HepG2 (cell line): ENCODE data around the gene C14orf119. TPM values are rescaled to one million over a fixed set of nuclear protein-coding genes. Genes with fewer than 3 reads are reported as not detected.

Source experiments
- ATF6 ChIP-seq: sonication (generic); formaldehyde crosslinking; conservative IDR thresholded peaks from 2 replicates; pipeline ENCODE4 v1.4.0; 2020; ENCODE audit warnings: missing genetic modification reagents
- ATF7-NPFF ChIP-seq: sonication (generic); formaldehyde crosslinking; IDR thresholded peaks from 2 replicates; pipeline ENCODE4 v1.8.1; 2023; ENCODE audit warnings: mild to moderate bottlenecking, low read depth, missing genetic modification reagents, moderate library complexity
- DR1 ChIP-seq: sonication (generic); formaldehyde crosslinking; IDR thresholded peaks from 2 replicates; pipeline ENCODE4 v1.8.0; 2021; ENCODE audit warnings: mild to moderate bottlenecking, missing genetic modification reagents, inconsistent platforms
- GATAD2A ChIP-seq: IDR thresholded peaks from 2 replicates; pipeline ENCODE4 v1.6.1; 2016
- LCORL ChIP-seq, 2 experiments: fragments of 450-650 bp in 1 of 2; sonication (generic) in 1 of 2; formaldehyde crosslinking in 1 of 2; IDR thresholded peaks; 2 replicates each; pipeline versions ENCODE4 v1.5.0 to v1.6.1; 2017 to 2020; ENCODE audit warnings: antibody characterized with exemption in 1 of 2, missing genetic modification reagents in 1 of 2
- MAZ ChIP-seq, 2 experiments: sonication (generic) in 1 of 2; formaldehyde crosslinking in 1 of 2; IDR thresholded peaks; 2 replicates each; pipeline versions ENCODE4 v1.5.0 to v1.6.1; 2012 to 2020; ENCODE audit warnings: low read depth in 2 of 2, mild to moderate bottlenecking in 2 of 2, borderline replicate concordance in 1 of 2, improper control_type of control experiment in 1 of 2, low read length in 1 of 2, missing genetic modification reagents in 1 of 2, moderate library complexity in 1 of 2
- MYC ChIP-seq: sonication (generic); formaldehyde crosslinking; IDR thresholded peaks from 2 replicates; pipeline ENCODE4 v1.9.0; 2021; ENCODE audit warnings: missing genetic modification reagents, borderline replicate concordance
- NFE2L2 ChIP-seq: fragments of 150-350 bp; IDR thresholded peaks from 2 replicates; pipeline ENCODE4 v1.6.1; 2014; ENCODE audit warnings: low read length
- NFIB ChIP-seq: sonication (generic); formaldehyde crosslinking; IDR thresholded peaks from 2 replicates; pipeline ENCODE4 v1.9.0; 2021; ENCODE audit warnings: missing genetic modification reagents, mild to moderate bottlenecking, borderline replicate concordance
- NPAS2 ChIP-seq: sonication (generic); formaldehyde crosslinking; IDR thresholded peaks from 2 replicates; pipeline ENCODE4 v1.8.0; 2022; ENCODE audit warnings: mild to moderate bottlenecking, missing genetic modification reagents, borderline replicate concordance
- NR2C2 ChIP-seq: sonication (generic); formaldehyde crosslinking; IDR thresholded peaks from 2 replicates; pipeline ENCODE4 v1.4.0; 2020; ENCODE audit warnings: missing genetic modification reagents, mild to moderate bottlenecking, moderate library complexity, borderline replicate concordance
- PITX1 ChIP-seq: sonication (generic); formaldehyde crosslinking; IDR thresholded peaks from 2 replicates; pipeline ENCODE4 v1.5.1; 2020; ENCODE audit warnings: mild to moderate bottlenecking, missing genetic modification reagents
- POLR2G ChIP-seq: fragments of 200-400 bp; formaldehyde crosslinking; IDR thresholded peaks from 2 replicates; pipeline ENCODE4 v1.6.1; 2018; ENCODE audit warnings: mild to moderate bottlenecking, low read depth, low read length, moderate library complexity
- SCMH1 ChIP-seq: sonication (generic); formaldehyde crosslinking; IDR thresholded peaks from 2 replicates; pipeline ENCODE4 v1.9.0; 2021; ENCODE audit warnings: missing genetic modification reagents, mild to moderate bottlenecking, borderline replicate concordance
- THAP11 ChIP-seq: IDR thresholded peaks from 2 replicates; pipeline ENCODE4 v1.6.1; 2016; ENCODE audit warnings: missing biosample characterization, missing genetic modification reagents
- ZBTB7B ChIP-seq: sonication (generic); formaldehyde crosslinking; IDR thresholded peaks from 2 replicates; pipeline ENCODE4 v1.4.0; 2020; ENCODE audit warnings: missing genetic modification reagents
- ZGPAT ChIP-seq: IDR thresholded peaks from 2 replicates; pipeline ENCODE4 v1.6.1; 2016; ENCODE audit warnings: mild to moderate bottlenecking
- ZNF10 ChIP-seq: sonication (generic); formaldehyde crosslinking; IDR thresholded peaks from 2 replicates; pipeline ENCODE4 v1.4.0; 2020; ENCODE audit warnings: mild to moderate bottlenecking, low read depth, missing genetic modification reagents, borderline replicate concordance
- ZNF260 ChIP-seq: sonication (generic); formaldehyde crosslinking; IDR thresholded peaks from 2 replicates; pipeline ENCODE4 v1.4.0; 2020; ENCODE audit warnings: missing genetic modification reagents, low read depth, mild to moderate bottlenecking, borderline replicate concordance
- ZNF329 ChIP-seq: sonication (generic); formaldehyde crosslinking; IDR thresholded peaks from 2 replicates; pipeline ENCODE4 v1.9.0; 2021; ENCODE audit warnings: low read depth, mild to moderate bottlenecking, missing genetic modification reagents
- ZNF451 ChIP-seq: sonication (generic); formaldehyde crosslinking; IDR thresholded peaks from 2 replicates; pipeline ENCODE4 v1.5.0; 2020; ENCODE audit warnings: mild to moderate bottlenecking, missing genetic modification reagents
- ZNF512 ChIP-seq: sonication (generic); formaldehyde crosslinking; IDR thresholded peaks from 2 replicates; pipeline ENCODE4 v1.4.0; 2020; ENCODE audit warnings: mild to moderate bottlenecking, missing genetic modification reagents
- ZNF749 ChIP-seq: sonication (generic); formaldehyde crosslinking; IDR thresholded peaks from 2 replicates; pipeline ENCODE4 v1.8.0; 2022; ENCODE audit warnings: mild to moderate bottlenecking, missing genetic modification reagents, moderate library complexity, borderline replicate concordance
- polyA plus RNA-seq, 8 experiments: library from polyadenylated mRNA; depleted of rRNA in 3 of 8; stranded (reverse) in 7 of 8; unstranded in 1 of 8; fragments of >200 nt; fragmentation: Illumina TruSeq in 4 of 8; extraction: Trizol in 4 of 8; gene quantifications; 2 replicates each; pipeline versions ENCODE4 v1.2.1 to v1.2.3, GENCODE V29; 2011 to 2016; ENCODE audit warnings: low read depth in 4 of 8, missing spikeins in 1 of 8, mixed read lengths in 1 of 8; ENCODE audit not compliant: insufficient read depth in 1 of 8
- total RNA-seq, 5 experiments: library from RNA; depleted of rRNA; stranded (reverse); fragments of >200 nt; fragmentation: Illumina TruSeq; extraction: Trizol; gene quantifications; 2 replicates each; pipeline ENCODE4 v1.2.3, GENCODE V29; 2016; ENCODE audit warnings: low read depth in 1 of 5

C14orf119 gene
- total and polyA plus RNA-seq, 2 of the 13 experiments (the other 11 are each of a cell fraction or from before 2014, with no cell fraction given): 117 to 206 TPM

GRCh38 chr14:23068789-23069412 is 26.4 kb upstream of the C14orf119 start (continued):
- TF ChIP-seq ZNF10: no peak
- TF ChIP-seq ZNF749 (CRISPR knock-in tag): peak; percentile 43; the same call in 1 of the 2 replicates
- no peak for TF ChIP-seq ZNF451 (CRISPR knock-in tag)
- TF ChIP-seq SCMH1 (CRISPR knock-in tag): no peak
- peak; percentile 90 for TF ChIP-seq GATAD2A (CRISPR knock-in tag)
- TF ChIP-seq ZNF329 (CRISPR knock-in tag): no peak
- TF ChIP-seq ATF6: no peak; the same call in 1 of the 2 replicates
- TF ChIP-seq NFE2L2: no peak
- peak; percentile 45 for TF ChIP-seq POLR2G
- TF ChIP-seq NR2C2: no peak; the same call in 1 of the 2 replicates
- TF ChIP-seq ZNF260: no peak
- peak; percentile 74; the same call in 1 of the 2 replicates for TF ChIP-seq ZBTB7B (CRISPR knock-in tag)
- no peak; the same call in 1 of the 2 replicates for TF ChIP-seq PITX1 (CRISPR knock-in tag)
- TF ChIP-seq ATF7-NPFF (CRISPR knock-in tag): no peak; the same call in none of the 2 replicates
- TF ChIP-seq NPAS2: no peak
- TF ChIP-seq MAZ (IDR thresholded peaks at IDR 0.05; ENCODE audit: borderline replicate concordance, low read depth, low read length): peak; percentile 41; the same call in 1 of the 2 replicates
- TF ChIP-seq MAZ (CRISPR knock-in tag; IDR thresholded peaks at IDR 0.05; ENCODE audit: low read depth): no peak
- TF ChIP-seq MYC: peak; percentile 54; the same call in 1 of the 2 replicates
- no peak for TF ChIP-seq DR1 (CRISPR knock-in tag)
- TF ChIP-seq ZNF512 (CRISPR knock-in tag): no peak
- TF ChIP-seq NFIB (CRISPR knock-in tag): no peak
- TF ChIP-seq ZGPAT (CRISPR knock-in tag): peak; percentile 66
- TF ChIP-seq LCORL (IDR thresholded peaks at IDR 0.05): no peak
- peak; percentile 41; the same call in 1 of the 2 replicates for TF ChIP-seq LCORL (CRISPR knock-in tag; IDR thresholded peaks at IDR 0.05)
- TF ChIP-seq THAP11 (CRISPR knock-in tag): peak; percentile 80
